GM12875 (cell line): Measurements from ENCODE around the gene NRF1.

Experiments used
- H3K4me3 ChIP-seq: one replicate; pipeline ENCODE4 v1.5.1; 2011; ENCODE audit warnings: low read depth, low read length, control low read depth
- CTCF ChIP-seq: IDR thresholded peaks from 2 replicates; pipeline ENCODE4 v1.5.1; 2011; ENCODE audit warnings: low read depth, mild to moderate bottlenecking, control low read depth, inconsistent platforms, low read length, moderate library complexity, borderline replicate concordance; ENCODE audit not compliant: insufficient read depth

The NRF1 gene

GRCh38 chr7:129796186-129796775 is 184.8 kb downstream of the NRF1 start:
- TF ChIP-seq CTCF: no peak

GRCh38 chr7:129797214-129797789 is 185.8 kb downstream of the NRF1 start:
- H3K4me3 ChIP-seq: no peak overlapping the region
- no peak for TF ChIP-seq CTCF

More at GRCh38 chr7:129796186-129796775, 184.8 kb downstream of the NRF1 start:
- no peak overlapping the region for H3K4me3 ChIP-seq

- no peak for TF ChIP-seq CTCF
- H3K4me3 ChIP-seq: no peak overlapping the region
These were observed 187.3 kb downstream of the NRF1 start for GRCh38 chr7:129798616-129799349.

GRCh38 chr7:129799350-129799955 is 187.9 kb downstream of the NRF1 start:
- H3K4me3 ChIP-seq: no peak overlapping the region
- no peak for TF ChIP-seq CTCF

GRCh38 chr7:129800901-129801300 is 189.4 kb downstream of the NRF1 start:
- H3K4me3 ChIP-seq: no peak overlapping the region
- TF ChIP-seq CTCF: no peak

GRCh38 chr7:129801882-129802281 is 190.4 kb downstream of the NRF1 start:
- no peak overlapping the region for H3K4me3 ChIP-seq
- TF ChIP-seq CTCF: no peak
